Neural cell (in vitro differentiated cells): ENCODE measurements around the gene PVALEF.

Source experiments
- CTCF ChIP-seq: fragments of 450-650 bp; IDR thresholded peaks from 2 replicates; pipeline ENCODE4 v1.5.1; 2014; ENCODE audit warnings: antibody characterized with exemption, mild to moderate bottlenecking, moderate library complexity; ENCODE audit not compliant: poor library complexity, severe bottlenecking
- EP300 ChIP-seq: fragments of 450-650 bp; conservative IDR thresholded peaks from 2 replicates; pipeline ENCODE4 v1.6.1; 2014; ENCODE audit warnings: antibody characterized with exemption, mild to moderate bottlenecking, moderate library complexity; ENCODE audit not compliant: poor library complexity, severe bottlenecking
- EZH2 ChIP-seq: fragments of 200-600, 300-800 bp; shearing (Covaris generic), sonication (generic); IDR thresholded peaks from 2 replicates; pipeline ENCODE4 v1.6.1; 2014; ENCODE audit warnings: antibody characterized with exemption, low read length, borderline replicate concordance, mild to moderate bottlenecking; ENCODE audit not compliant: insufficient read depth, poor library complexity, severe bottlenecking
- POLR2AphosphoS5 ChIP-seq: IDR thresholded peaks from 2 replicates; pipeline ENCODE4 v1.6.1; 2012
- SMC3 ChIP-seq: fragments of 450-650 bp; conservative IDR thresholded peaks from 2 replicates; pipeline ENCODE4 v1.6.1; 2014; ENCODE audit warnings: antibody characterized with exemption, mild to moderate bottlenecking, moderate library complexity; ENCODE audit not compliant: poor library complexity
- TAF1 ChIP-seq: IDR thresholded peaks from 2 replicates; pipeline ENCODE4 v1.6.1; 2012; ENCODE audit warnings: low read depth

- TF ChIP-seq CTCF (no peak), POLR2AphosphoS5 (no peak), TAF1 (no peak), EZH2 (no peak), SMC3 (no peak), EP300 (no peak)
Observed at GRCh38 chr17:81173762-81174155, 8.5 kb downstream of the PVALEF start.
